Breast epithelium (tissue), 3 donors: Measurements from ENCODE around the gene TLDC2.

Source experiments
- POLR2A ChIP-seq: fragments of 450-650 bp; IDR thresholded peaks from one replicate; pipeline ENCODE4 v1.6.1; 2016; ENCODE audit warnings: antibody characterized with exemption, mild to moderate bottlenecking, moderate library complexity
- TF ChIP-seq, protein P1 (sequence below), 3 donors: fragments of 450-650 bp; IDR thresholded peaks; one replicate each; pipeline ENCODE4 v1.5.1; 2016 to 2017; ENCODE audit warnings: antibody characterized with exemption in 3 of 3, mild to moderate bottlenecking in 3 of 3, moderate library complexity in 3 of 3

DNA sequence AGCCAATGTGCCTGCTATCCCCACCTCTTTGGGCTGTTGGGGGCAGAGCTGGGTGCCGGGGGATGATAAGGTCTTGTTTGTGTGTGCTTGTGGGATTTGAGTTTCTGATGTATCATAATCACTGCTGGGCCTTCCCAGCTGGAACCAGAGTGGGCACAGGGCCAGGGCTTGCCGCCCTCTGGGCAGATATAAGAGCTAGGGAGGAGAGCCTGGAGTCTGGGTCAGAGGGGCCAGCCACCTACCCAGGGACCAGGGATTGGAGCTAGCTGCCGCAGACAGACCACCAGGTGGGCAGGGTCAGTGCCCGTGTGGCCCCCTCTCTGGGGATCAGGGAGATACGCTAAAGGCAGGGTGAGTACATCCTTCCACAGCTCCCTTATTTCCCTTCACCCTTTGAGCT, 3.1 kb upstream of the TLDC2 start:
- TF ChIP-seq, protein P1, sequence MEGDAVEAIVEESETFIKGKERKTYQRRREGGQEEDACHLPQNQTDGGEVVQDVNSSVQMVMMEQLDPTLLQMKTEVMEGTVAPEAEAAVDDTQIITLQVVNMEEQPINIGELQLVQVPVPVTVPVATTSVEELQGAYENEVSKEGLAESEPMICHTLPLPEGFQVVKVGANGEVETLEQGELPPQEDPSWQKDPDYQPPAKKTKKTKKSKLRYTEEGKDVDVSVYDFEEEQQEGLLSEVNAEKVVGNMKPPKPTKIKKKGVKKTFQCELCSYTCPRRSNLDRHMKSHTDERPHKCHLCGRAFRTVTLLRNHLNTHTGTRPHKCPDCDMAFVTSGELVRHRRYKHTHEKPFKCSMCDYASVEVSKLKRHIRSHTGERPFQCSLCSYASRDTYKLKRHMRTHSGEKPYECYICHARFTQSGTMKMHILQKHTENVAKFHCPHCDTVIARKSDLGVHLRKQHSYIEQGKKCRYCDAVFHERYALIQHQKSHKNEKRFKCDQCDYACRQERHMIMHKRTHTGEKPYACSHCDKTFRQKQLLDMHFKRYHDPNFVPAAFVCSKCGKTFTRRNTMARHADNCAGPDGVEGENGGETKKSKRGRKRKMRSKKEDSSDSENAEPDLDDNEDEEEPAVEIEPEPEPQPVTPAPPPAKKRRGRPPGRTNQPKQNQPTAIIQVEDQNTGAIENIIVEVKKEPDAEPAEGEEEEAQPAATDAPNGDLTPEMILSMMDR (IDR thresholded peaks at IDR 0.05): no peak
- no peak for TF ChIP-seq POLR2A
